B cell (primary cell): ENCODE data around the gene ZBTB5.

ENCODE experiments used
- EZH2 ChIP-seq: IDR thresholded peaks from 2 replicates; pipeline ENCODE4 v1.6.1; 2012; ENCODE audit warnings: borderline replicate concordance, low read depth, mild to moderate bottlenecking, moderate library complexity, low read length; ENCODE audit not compliant: insufficient read depth, poor library complexity, severe bottlenecking
- TF ChIP-seq, protein P1 (sequence below): fragments of 200-600 bp; IDR thresholded peaks from one replicate; pipeline ENCODE4 v1.8.0; 2022; ENCODE audit warnings: antibody characterized with exemption, mild to moderate bottlenecking

DNA sequence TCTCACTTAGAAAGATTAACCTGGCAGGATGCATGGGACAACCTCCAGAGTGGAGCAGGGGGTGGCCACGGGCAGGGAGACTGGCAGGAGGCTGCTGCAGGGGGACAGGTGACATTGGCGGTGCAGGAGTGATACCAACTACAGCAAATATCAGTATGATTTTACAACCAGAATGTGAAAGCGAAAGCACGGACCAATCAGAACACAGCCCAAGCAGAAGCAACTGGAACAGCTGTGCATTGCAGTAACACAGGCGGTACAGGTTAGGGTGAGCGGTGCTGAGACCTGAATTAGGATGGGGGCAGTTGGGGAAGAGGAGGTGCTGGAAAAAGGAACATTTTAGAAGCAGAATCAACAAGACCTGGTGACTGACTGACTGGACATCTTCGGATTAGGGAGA, 49.7 kb upstream of the ZBTB5 start:
- TF ChIP-seq EZH2: no peak
- TF ChIP-seq, protein P1, sequence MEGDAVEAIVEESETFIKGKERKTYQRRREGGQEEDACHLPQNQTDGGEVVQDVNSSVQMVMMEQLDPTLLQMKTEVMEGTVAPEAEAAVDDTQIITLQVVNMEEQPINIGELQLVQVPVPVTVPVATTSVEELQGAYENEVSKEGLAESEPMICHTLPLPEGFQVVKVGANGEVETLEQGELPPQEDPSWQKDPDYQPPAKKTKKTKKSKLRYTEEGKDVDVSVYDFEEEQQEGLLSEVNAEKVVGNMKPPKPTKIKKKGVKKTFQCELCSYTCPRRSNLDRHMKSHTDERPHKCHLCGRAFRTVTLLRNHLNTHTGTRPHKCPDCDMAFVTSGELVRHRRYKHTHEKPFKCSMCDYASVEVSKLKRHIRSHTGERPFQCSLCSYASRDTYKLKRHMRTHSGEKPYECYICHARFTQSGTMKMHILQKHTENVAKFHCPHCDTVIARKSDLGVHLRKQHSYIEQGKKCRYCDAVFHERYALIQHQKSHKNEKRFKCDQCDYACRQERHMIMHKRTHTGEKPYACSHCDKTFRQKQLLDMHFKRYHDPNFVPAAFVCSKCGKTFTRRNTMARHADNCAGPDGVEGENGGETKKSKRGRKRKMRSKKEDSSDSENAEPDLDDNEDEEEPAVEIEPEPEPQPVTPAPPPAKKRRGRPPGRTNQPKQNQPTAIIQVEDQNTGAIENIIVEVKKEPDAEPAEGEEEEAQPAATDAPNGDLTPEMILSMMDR: no peak
